Measurements from ENCODE around the gene CAPN10.

Gene CAPN10

DNA sequence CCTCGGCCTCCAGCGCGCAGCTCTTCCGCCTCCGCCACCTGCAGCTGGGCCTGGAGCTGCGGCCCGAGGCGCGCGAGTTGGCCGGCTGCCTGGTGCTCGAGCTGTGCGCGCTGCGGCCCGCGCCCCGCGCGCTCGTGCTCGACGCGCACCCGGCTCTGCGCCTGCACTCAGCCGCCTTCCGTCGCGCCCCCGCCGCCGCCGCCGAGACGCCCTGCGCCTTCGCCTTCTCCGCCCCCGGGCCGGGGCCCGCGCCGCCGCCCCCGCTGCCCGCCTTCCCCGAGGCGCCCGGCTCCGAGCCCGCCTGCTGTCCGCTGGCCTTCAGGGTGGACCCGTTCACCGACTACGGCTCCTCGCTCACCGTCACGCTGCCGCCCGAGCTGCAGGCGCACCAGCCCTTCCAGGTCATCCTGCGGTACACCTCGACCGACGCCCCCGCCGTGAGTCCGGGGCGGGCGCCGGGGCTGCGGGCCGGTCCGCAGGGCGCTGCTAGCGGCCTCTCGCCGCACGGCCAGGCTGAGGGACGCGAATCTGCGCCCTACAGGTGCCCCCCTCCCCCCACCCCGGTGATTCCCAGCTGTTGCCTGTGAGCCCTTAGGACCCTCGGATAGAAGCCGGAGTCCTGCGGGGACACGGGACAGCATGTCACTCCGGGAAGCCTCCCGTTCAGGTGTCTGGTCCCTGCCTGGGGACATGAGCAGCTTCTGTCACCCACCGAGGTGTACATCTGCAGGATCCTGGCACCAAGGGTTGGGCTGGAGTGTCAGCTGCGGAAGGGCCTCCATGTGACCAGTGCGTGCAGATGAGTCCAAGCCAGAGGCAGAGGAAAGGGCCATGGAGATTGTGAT lies 17.6 kb upstream of the CAPN10 start:
- H3K9ac ChIP-seq (ENCODE audit: insufficient read length, low read depth) = peak overlapping the region; percentile 87
- peaks cover 29% of the 10 kb centered on the region for H3K27me3 ChIP-seq (ENCODE audit: insufficient read depth, insufficient read length)
- peaks cover 8% of the 10 kb centered on the region for H3K36me3 ChIP-seq (ENCODE audit: insufficient read depth, insufficient read length, low read length)
- no peak for DNase-seq (ENCODE audit: low read depth, low spot score)
- peaks cover 43% of the 10 kb centered on the region for H3K4me1 ChIP-seq (ENCODE audit: insufficient read depth, insufficient read length)
- H3K9me3 ChIP-seq (ENCODE audit: insufficient read depth, low read length) = no peaks in the 10 kb centered on the region
- TF ChIP-seq YY1 (IDR thresholded peaks at IDR 0.05; ENCODE audit: insufficient read depth, insufficient read length) = no peak
- TF ChIP-seq SUZ12 (IDR thresholded peaks at IDR 0.05; ENCODE audit: extremely low read depth, insufficient read depth, insufficient read length) = no peak
- no peak for TF ChIP-seq ZNF274 (IDR thresholded peaks at IDR 0.05; ENCODE audit: low read depth, low read length)
- H3K4me3 ChIP-seq (ENCODE audit: insufficient read length, low read depth) = peak overlapping the region; percentile 57

DNA sequence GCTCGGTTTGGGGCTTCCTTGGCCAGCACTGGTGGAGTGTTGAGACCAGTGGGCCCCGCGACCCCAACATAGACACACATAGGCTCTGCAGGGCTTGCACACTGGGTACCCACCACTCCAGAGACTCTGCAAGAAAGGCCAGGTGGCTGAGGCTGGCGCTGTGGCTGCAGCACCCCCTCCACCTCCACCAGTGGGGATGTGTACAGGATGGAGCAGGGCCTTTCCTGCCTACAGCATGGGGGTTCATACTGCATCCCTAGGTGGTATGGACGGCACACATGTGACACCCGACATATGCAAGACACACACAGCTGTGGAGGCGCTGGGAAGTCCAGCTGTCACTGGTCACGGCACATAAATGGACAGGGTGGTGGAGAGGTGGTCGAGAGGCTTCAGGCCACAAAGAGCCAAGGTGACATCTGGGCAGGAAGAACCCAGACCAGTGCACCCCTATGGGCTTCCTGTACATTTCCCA lies 17.0 kb upstream of the CAPN10 start:
- peaks cover 15% of the 10 kb centered on the region for H3K36me3 ChIP-seq (ENCODE audit: insufficient read depth, insufficient read length, low read length)
- H3K27me3 ChIP-seq (ENCODE audit: insufficient read depth, insufficient read length) = peaks cover 29% of the 10 kb centered on the region
- DNase-seq (ENCODE audit: low read depth, low spot score) = no peak
- peak overlapping the region; percentile 87 for H3K9ac ChIP-seq (ENCODE audit: insufficient read length, low read depth)
- no peak for TF ChIP-seq ZNF274 (IDR thresholded peaks at IDR 0.05; ENCODE audit: low read depth, low read length)
- no peak for TF ChIP-seq SUZ12 (IDR thresholded peaks at IDR 0.05; ENCODE audit: extremely low read depth, insufficient read depth, insufficient read length)
- TF ChIP-seq YY1 (IDR thresholded peaks at IDR 0.05; ENCODE audit: insufficient read depth, insufficient read length) = no peak
- peaks cover 42% of the 10 kb centered on the region for H3K4me1 ChIP-seq (ENCODE audit: insufficient read depth, insufficient read length)
- peak overlapping the region; percentile 57 for H3K4me3 ChIP-seq (ENCODE audit: insufficient read length, low read depth)
- no peaks in the 10 kb centered on the region for H3K9me3 ChIP-seq (ENCODE audit: insufficient read depth, low read length)

DNA sequence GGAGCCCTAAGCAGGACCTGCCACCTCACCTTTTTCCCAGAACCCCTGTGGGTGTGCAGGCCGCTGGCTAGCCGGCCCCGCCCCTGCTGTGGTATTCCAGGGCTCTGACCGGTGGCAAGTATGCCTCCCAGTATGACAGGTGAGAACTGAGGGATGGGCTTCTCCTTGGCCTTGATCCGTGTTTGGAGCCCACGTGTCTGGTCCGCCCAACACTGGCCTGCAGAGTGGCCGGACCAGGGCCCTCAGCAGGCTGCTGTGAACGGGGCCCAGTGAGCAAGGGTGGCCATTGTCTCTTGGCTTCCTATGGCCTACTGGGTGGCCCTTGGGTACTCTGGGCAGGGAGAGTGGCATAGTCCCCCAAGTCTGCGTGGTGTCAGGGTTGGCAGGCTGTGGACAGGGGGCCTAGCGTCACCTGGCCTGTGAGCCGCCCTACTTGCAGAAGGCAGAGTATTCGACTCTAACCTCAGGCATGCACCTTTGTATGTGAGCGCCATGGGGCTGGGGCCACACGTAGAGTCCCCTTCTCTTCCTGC lies 16.5 kb upstream of the CAPN10 start:
- H3K4me1 ChIP-seq (ENCODE audit: insufficient read depth, insufficient read length) = peaks cover 40% of the 10 kb centered on the region
- no peak overlapping the region for H3K9ac ChIP-seq (ENCODE audit: insufficient read length, low read depth)
- peaks cover 29% of the 10 kb centered on the region for H3K27me3 ChIP-seq (ENCODE audit: insufficient read depth, insufficient read length)
- DNase-seq (ENCODE audit: low read depth, low spot score) = no peak
- no peaks in the 10 kb centered on the region for H3K9me3 ChIP-seq (ENCODE audit: insufficient read depth, low read length)
- no peak overlapping the region for H3K4me3 ChIP-seq (ENCODE audit: insufficient read length, low read depth)
- TF ChIP-seq SUZ12 (IDR thresholded peaks at IDR 0.05; ENCODE audit: extremely low read depth, insufficient read depth, insufficient read length) (no peak), YY1 (IDR thresholded peaks at IDR 0.05; ENCODE audit: insufficient read depth, insufficient read length) (no peak), ZNF274 (IDR thresholded peaks at IDR 0.05; ENCODE audit: low read depth, low read length) (no peak)
- H3K36me3 ChIP-seq (ENCODE audit: insufficient read depth, insufficient read length, low read length) = peaks cover 20% of the 10 kb centered on the region

DNA sequence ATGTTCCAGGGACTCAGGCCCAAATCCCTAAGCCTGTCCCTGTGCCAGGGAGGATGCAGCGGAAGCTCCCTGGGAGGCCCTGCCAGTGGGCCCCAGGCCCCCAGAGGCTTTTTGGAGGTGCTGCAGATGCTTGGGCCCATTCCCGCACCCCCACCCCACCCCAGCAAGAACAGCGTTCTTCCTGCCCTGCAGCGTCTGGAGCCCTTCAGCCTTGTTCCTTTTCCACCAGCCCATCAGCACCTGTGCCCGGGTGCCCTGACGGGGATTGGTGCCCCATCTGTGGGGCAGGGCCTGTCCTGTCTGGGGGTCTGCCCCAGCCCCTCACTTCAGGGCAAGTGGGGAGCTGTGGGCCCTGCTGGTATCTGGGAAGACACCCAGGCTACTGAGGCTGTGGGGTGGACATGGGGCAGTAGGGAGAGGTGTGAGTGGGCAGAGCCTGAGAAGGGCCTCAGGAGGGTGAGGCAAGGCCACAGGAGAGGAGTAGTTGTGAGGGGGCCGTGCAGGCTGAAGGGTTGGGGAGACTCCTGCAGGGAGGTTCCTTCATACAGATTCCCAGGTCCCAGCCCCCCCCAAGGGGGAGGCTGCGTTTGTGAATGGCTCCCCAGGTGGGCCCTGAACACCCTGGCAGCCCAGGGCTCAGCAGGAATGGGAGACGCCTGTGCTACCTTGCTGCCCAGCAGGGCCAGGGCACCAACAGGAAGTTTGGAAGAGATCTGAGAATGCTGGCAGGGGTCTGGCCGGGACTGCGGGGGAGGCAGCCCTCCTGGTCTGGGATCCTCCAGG lies 15.8 kb upstream of the CAPN10 start:
- no peaks in the 10 kb centered on the region for H3K9me3 ChIP-seq (ENCODE audit: insufficient read depth, low read length)
- DNase-seq (ENCODE audit: low read depth, low spot score) = no peak
- peaks cover 39% of the 10 kb centered on the region for H3K4me1 ChIP-seq (ENCODE audit: insufficient read depth, insufficient read length)
- H3K4me3 ChIP-seq (ENCODE audit: insufficient read length, low read depth) = no peak overlapping the region
- peaks cover 29% of the 10 kb centered on the region for H3K27me3 ChIP-seq (ENCODE audit: insufficient read depth, insufficient read length)
- peaks cover 26% of the 10 kb centered on the region for H3K36me3 ChIP-seq (ENCODE audit: insufficient read depth, insufficient read length, low read length)
- H3K9ac ChIP-seq (ENCODE audit: insufficient read length, low read depth) = no peak overlapping the region
- TF ChIP-seq SUZ12 (IDR thresholded peaks at IDR 0.05; ENCODE audit: extremely low read depth, insufficient read depth, insufficient read length) (no peak), ZNF274 (IDR thresholded peaks at IDR 0.05; ENCODE audit: low read depth, low read length) (no peak), YY1 (IDR thresholded peaks at IDR 0.05; ENCODE audit: insufficient read depth, insufficient read length) (no peak)

DNA sequence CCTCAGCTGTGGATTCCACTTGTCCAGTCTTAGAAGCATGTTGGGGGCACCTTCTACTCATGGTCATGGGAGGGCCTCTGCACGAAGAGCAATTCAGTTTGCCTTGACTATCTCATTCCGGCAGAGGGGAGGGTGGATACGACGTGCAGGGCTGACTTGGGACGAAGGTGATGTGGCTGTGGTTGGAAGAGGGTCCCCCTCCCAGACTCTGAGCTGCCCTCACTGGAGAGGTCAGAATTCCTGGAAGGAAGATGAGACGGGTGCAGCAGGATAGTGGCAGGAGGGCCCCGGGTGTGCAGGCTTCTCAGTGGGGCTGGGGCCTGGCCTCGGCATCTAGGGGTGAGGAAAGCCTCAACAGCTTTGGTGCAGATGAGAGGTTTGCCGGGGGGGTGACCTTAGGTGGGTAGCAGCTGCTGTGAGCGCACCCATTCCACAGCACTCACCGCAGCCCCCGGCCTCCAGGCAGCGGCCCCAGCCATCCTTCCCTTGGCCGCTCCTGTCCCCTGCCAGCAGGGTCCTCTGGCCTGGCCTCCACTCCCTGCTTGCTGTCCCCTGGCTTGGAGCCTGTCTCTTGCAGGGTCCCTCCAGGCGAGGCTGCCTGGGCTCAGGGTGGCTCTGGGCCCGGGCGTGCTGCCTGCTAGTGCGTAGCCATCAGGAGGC lies 15.1 kb upstream of the CAPN10 start:
- H3K9ac ChIP-seq (ENCODE audit: insufficient read length, low read depth) = peak overlapping the region; percentile 13

DNA sequence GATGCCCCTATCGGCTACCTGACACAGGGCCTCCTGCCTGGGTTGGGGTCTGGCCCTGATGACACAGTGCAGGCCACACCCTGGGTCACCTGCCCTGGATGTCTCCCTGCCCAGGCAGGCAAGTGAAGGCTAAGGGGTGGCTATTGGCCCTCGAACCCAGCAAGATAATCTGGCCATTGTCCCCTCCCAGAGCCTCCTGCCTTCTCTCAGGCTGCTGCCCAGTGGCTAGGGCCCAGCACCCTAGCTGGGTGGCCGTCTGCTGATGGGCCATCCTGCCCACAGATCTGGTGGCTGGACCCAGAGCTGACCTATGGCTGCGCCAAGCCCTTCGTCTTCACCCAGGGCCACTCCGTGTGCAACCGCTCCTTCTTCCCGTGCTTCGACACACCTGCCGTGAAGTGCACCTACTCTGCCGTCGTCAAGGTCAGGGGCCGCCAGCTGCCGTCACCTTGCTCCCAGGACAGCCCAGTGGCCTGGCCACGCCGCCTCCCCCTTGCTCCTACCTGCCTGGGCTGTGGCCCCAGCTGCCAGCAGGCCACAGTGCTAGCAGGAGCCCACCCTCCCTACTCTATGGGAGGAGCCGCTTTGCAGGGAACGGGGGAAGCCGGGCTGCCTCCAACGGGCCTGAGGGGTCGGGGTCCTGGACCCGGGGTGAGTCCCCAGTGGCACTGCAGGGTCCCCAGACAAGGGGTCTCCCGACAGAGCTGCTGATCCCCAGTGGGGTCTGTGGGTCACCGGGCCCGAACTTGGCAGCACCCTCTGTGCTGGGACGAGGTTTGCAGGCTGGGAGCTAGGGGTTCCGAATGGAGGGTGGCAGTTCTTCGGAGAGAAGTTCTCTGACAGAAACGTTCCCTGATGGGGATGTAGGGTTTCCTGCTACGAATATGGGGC lies 14.1 kb upstream of the CAPN10 start:
- Histone ChIP-seq H3K36me3 (ENCODE audit: insufficient read depth, insufficient read length, low read length) (peaks cover 42% of the 10 kb centered on the region), H3K27me3 (ENCODE audit: insufficient read depth, insufficient read length) (peaks cover 19% of the 10 kb centered on the region), H3K4me1 (ENCODE audit: insufficient read depth, insufficient read length) (peaks cover 26% of the 10 kb centered on the region), H3K9ac (ENCODE audit: insufficient read length, low read depth) (no peak overlapping the region), H3K4me3 (ENCODE audit: insufficient read length, low read depth) (no peak overlapping the region), H3K9me3 (ENCODE audit: insufficient read depth, low read length) (no peaks in the 10 kb centered on the region)
- no peak for DNase-seq (ENCODE audit: low read depth, low spot score)
- no peak for TF ChIP-seq ZNF274 (IDR thresholded peaks at IDR 0.05; ENCODE audit: low read depth, low read length)
- TF ChIP-seq YY1 (IDR thresholded peaks at IDR 0.05; ENCODE audit: insufficient read depth, insufficient read length) = no peak
- no peak for TF ChIP-seq SUZ12 (IDR thresholded peaks at IDR 0.05; ENCODE audit: extremely low read depth, insufficient read depth, insufficient read length)

More for the DNA sequence above, 15.1 kb upstream of the CAPN10 start:
- H3K9me3 ChIP-seq (ENCODE audit: insufficient read depth, low read length) = no peaks in the 10 kb centered on the region
- H3K4me3 ChIP-seq (ENCODE audit: insufficient read length, low read depth) = no peak overlapping the region
- H3K4me1 ChIP-seq (ENCODE audit: insufficient read depth, insufficient read length) = peaks cover 33% of the 10 kb centered on the region
- no peak for DNase-seq (ENCODE audit: low read depth, low spot score)
- TF ChIP-seq ZNF274 (IDR thresholded peaks at IDR 0.05; ENCODE audit: low read depth, low read length) (no peak), YY1 (IDR thresholded peaks at IDR 0.05; ENCODE audit: insufficient read depth, insufficient read length) (no peak)
- H3K36me3 ChIP-seq (ENCODE audit: insufficient read depth, insufficient read length, low read length) = peaks cover 33% of the 10 kb centered on the region
- H3K27me3 ChIP-seq (ENCODE audit: insufficient read depth, insufficient read length) = peaks cover 29% of the 10 kb centered on the region

Data from NT2/D1 (cell line).